ENCODE results near the gene CFAP90. TPM values are rescaled to one million over a fixed set of nuclear protein-coding genes. Genes with fewer than 3 reads are reported as not detected.

Gene CFAP90
- polyA plus RNA-seq, 1 donor from 2014 or later = 0.45 TPM

DNA sequence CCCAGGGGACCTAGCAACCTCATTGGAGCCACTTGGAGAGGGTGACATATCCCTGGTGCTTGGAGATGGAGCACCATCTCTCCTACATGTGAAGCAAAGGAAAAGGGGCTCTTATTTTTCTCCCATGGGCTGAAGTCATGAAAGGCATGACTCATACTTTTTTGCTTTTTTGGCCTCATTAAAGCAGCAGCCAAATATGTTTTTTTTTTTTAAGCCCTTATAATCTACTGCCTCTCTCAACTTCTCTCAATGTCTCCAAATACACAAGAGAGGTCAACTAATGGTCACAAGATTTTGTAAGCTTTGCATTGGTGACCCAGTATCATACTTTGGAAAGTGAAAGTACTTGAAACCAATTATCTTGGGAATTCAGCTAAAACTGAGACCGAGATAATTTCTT is 1.6 kb upstream of the CFAP90 start:
- Histone ChIP-seq H3K27me3 (ENCODE audit: insufficient read depth, low read depth, low read length) (peaks cover 15% of the 10 kb centered on the region), H3K27ac (ENCODE audit: low read length) (no peak overlapping the region), H3K79me2 (replicated peaks; ENCODE audit: insufficient read depth, low read length) (no peaks in the 10 kb centered on the region), H3K4me3 (ENCODE audit: low read length) (no peak overlapping the region), H3K9ac (ENCODE audit: low read length) (no peak overlapping the region), H4K20me1 (ENCODE audit: insufficient read depth) (no peaks in the 10 kb centered on the region), H3K4me2 (ENCODE audit: low read length) (no peak overlapping the region), H3K36me3 (ENCODE audit: insufficient read depth, low read length) (no peaks in the 10 kb centered on the region), H2AFZ (ENCODE audit: low read depth, low read length) (no peak overlapping the region), H3K9me3 (ENCODE audit: low read length) (no peaks in the 10 kb centered on the region), H3K9me2 (ENCODE audit: insufficient read depth, low read length) (no peaks in the 10 kb centered on the region), H3F3A (ENCODE audit: insufficient read depth, low read length, poor library complexity, severe bottlenecking) (no peaks in the 10 kb centered on the region)
- no peak for TF ChIP-seq MXI1 (conservative IDR thresholded peaks at IDR 0.05; ENCODE audit: poor library complexity, severe bottlenecking)
- TF ChIP-seq REST (IDR thresholded peaks at IDR 0.05; ENCODE audit: borderline replicate concordance) = no peak
- TF ChIP-seq EZH2 (IDR thresholded peaks at IDR 0.05; ENCODE audit: borderline replicate concordance, insufficient read depth, low read length, poor library complexity, severe bottlenecking) = no peak
- no peak for TF ChIP-seq CTCF (IDR thresholded peaks at IDR 0.05; ENCODE audit: poor library complexity, severe bottlenecking)
- no peak for TF ChIP-seq RAD21 (conservative IDR thresholded peaks at IDR 0.05)
- TF ChIP-seq POLR2AphosphoS5 (IDR thresholded peaks at IDR 0.05) = no peak
- no peak for TF ChIP-seq TAF1 (IDR thresholded peaks at IDR 0.05; ENCODE audit: low read depth)
- TF ChIP-seq EP300 (conservative IDR thresholded peaks at IDR 0.05; ENCODE audit: poor library complexity, severe bottlenecking) = no peak
- TF ChIP-seq SMC3 (conservative IDR thresholded peaks at IDR 0.05; ENCODE audit: poor library complexity) = no peak

GRCh38 chr5:7851617-7852289 is 820 bp upstream of the CFAP90 start:
- H3K4me2 ChIP-seq (ENCODE audit: low read length) = no peak overlapping the region
- H3K9me2 ChIP-seq (ENCODE audit: insufficient read depth, low read length) = no peaks in the 10 kb centered on the region
- no peaks in the 10 kb centered on the region for H4K20me1 ChIP-seq (ENCODE audit: insufficient read depth)
- no peaks in the 10 kb centered on the region for H3F3A ChIP-seq (ENCODE audit: insufficient read depth, low read length, poor library complexity, severe bottlenecking)
- H2AFZ ChIP-seq (ENCODE audit: low read depth, low read length) = no peak overlapping the region
- no peaks in the 10 kb centered on the region for H3K36me3 ChIP-seq (ENCODE audit: insufficient read depth, low read length)
- no peak overlapping the region for H3K27ac ChIP-seq (ENCODE audit: low read length)
- peak overlapping the region; percentile 63 for H3K4me3 ChIP-seq (ENCODE audit: low read length)
- peaks cover 15% of the 10 kb centered on the region for H3K27me3 ChIP-seq (ENCODE audit: insufficient read depth, low read depth, low read length)
- no peaks in the 10 kb centered on the region for H3K79me2 ChIP-seq (replicated peaks; ENCODE audit: insufficient read depth, low read length)
- TF ChIP-seq REST (IDR thresholded peaks at IDR 0.05; ENCODE audit: borderline replicate concordance) (no peak), MXI1 (conservative IDR thresholded peaks at IDR 0.05; ENCODE audit: poor library complexity, severe bottlenecking) (no peak), TAF1 (IDR thresholded peaks at IDR 0.05; ENCODE audit: low read depth) (no peak), POLR2AphosphoS5 (IDR thresholded peaks at IDR 0.05) (no peak), CTCF (IDR thresholded peaks at IDR 0.05; ENCODE audit: poor library complexity, severe bottlenecking) (no peak), EP300 (conservative IDR thresholded peaks at IDR 0.05; ENCODE audit: poor library complexity, severe bottlenecking) (no peak), RAD21 (conservative IDR thresholded peaks at IDR 0.05) (no peak), EZH2 (IDR thresholded peaks at IDR 0.05; ENCODE audit: borderline replicate concordance, insufficient read depth, low read length, poor library complexity, severe bottlenecking) (no peak), SMC3 (conservative IDR thresholded peaks at IDR 0.05; ENCODE audit: poor library complexity) (no peak)
- no peak overlapping the region for H3K9ac ChIP-seq (ENCODE audit: low read length)
- no peaks in the 10 kb centered on the region for H3K9me3 ChIP-seq (ENCODE audit: low read length)

All from neural cell (in vitro differentiated cells).